GM10266 (cell line): ENCODE results near the gene ZNF691.

Experiments
- DNase-seq: peaks from one replicate; pipeline ENCODE4 v3.0.0; 2012; ENCODE audit errors: extremely low spot score
- CTCF ChIP-seq: IDR thresholded peaks from 2 replicates; pipeline ENCODE4 v1.5.1; 2012; ENCODE audit warnings: mild to moderate bottlenecking, low read depth; ENCODE audit not compliant: control insufficient read depth, insufficient read depth; ENCODE audit errors: missing control alignments

Gene ZNF691

DNA sequence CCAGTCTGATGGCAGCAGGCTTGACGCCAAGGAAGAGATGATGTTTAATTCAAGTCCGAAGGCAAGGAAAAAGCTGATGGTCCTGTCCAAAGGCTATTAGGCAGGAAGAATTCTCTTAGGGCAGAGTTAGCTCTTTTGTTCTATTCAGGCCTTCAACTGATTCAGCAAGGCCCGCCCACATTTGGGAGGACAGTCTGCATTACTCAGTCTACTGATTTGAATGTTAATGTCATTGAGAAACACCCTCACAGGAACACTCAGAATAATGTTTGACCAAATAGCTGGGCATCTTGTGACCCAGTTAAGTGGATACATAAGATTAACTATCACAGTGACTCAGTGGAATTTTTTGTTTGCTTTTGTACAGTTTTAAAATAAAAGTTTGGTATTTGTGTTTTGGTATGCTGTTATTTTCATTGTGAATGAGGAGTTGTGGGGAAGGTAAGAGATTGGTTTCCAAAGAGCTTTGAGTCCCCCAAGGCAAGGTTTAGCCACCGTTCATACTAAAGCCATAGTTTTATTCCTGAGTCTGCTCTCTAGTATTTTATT, 1.7 kb upstream of the ZNF691 start:
- no peak for TF ChIP-seq CTCF

DNA sequence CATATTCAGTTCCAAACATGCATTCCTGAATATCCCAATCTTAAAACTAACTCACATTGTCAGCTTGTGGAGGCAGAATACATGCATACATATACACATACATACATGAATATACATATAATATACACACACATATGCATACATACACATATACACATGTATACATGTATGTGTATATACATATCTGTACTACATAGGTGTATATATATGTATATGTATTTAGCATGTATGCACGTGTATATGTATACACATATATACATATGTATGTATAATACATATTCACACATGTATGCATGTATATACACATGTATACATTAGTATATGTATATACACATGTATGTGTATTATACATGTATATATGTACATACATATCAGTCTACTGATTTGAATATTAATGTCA, 1.2 kb upstream of the ZNF691 start:
- TF ChIP-seq CTCF, result no peak
- DNase-seq, result no peak

More for the DNA sequence above, 1.7 kb upstream of the ZNF691 start:
- no peak for DNase-seq

- no peak for TF ChIP-seq CTCF
- DNase-seq, result no peak
These were observed 552 bp upstream of the ZNF691 start for GRCh38 chr1:42845866-42846256.

- DNase-seq, result no peak
These were observed 740 bp downstream of the ZNF691 start for GRCh38 chr1:42847111-42847595.

GRCh38 chr1:42847721-42848460, 1.5 kb downstream of the ZNF691 start:
- DNase-seq, result no peak
- TF ChIP-seq CTCF, result no peak

More at GRCh38 chr1:42847111-42847595, 740 bp downstream of the ZNF691 start:
- no peak for TF ChIP-seq CTCF

DNA sequence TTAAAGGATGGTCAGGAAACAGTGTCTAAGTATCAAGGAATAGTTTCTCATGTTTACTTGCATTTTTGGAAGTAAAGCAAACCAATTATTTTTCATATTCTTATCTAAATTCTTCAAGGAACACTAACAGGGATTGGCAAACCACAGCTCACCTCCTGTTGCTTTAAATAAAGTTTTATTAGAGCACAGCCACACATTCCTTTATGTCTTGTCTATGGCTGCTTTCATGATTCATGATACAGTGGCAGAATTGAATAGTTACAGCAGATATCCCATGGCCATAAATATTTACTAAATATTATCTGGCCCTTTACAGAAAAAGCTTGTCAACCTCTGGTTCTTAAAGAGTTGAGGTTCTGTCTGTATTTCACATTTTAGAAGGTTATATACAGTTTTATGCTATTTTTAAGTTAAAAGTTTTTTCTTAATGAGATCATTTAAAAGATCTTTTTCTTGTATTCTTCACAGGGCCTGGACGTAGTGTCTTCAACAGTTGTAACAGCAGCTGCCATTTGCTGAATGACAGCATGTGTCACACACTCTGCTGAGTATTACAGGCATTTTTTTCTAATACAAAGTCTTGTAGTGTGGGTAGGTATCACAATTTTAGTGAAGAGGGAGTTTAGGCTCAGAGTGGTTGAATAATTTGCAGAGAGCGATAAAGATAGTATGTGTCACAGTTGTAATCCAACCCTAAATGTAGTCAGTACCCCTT, 2.6 kb downstream of the ZNF691 start:
- TF ChIP-seq CTCF, result no peak
- no peak for DNase-seq

GRCh38 chr1:42849944-42850343, 3.5 kb downstream of the ZNF691 start:
- no peak for DNase-seq
- no peak for TF ChIP-seq CTCF
